Endothelial cell of umbilical vein (primary cell): ENCODE results near the gene SPACA1. TPM values are rescaled to one million over a fixed set of nuclear protein-coding genes. Genes with fewer than 3 reads are reported as not detected.

Experiments used
- BruUV-seq: library from RNA; stranded (reverse); fragments of 400-500 nt; replicated peaks from 2 replicates; lab custom pipeline; 2021; lab: Mats Ljungman, UMichigan
- CTCF ChIA-PET: fragments of 300-600, 350-600 bp; sonication (Branson Sonifier 250); formaldehyde crosslinking; loops from one replicate; lab custom pipeline; 2021; ENCODE audit warnings: antibody characterized with exemption, inconsistent platforms; lab: Charles Lee
- POLR2A ChIA-PET: fragments of 300-600, 350-600 bp; sonication (Branson Sonifier 250); formaldehyde crosslinking; loops from one replicate; lab custom pipeline; 2021; ENCODE audit warnings: antibody characterized with exemption, inconsistent platforms; lab: Charles Lee
- DNase-seq: peaks from one replicate; pipeline ENCODE4 v3.0.0-alpha.2; 2011; ENCODE audit warnings: low read depth, low spot score
- FAIRE-seq: peaks from 2 replicates; lab custom pipeline; 2011; peaks lifted over from hg19 to GRCh38; lab: Jason Lieb, UNC
- H2AFZ ChIP-seq: 2 replicates; pipeline ENCODE4 v1.6.0; 2012; ENCODE audit warnings: low read depth, low read length, control low read depth, inconsistent platforms
- H3K27ac ChIP-seq: 2 replicates; pipeline ENCODE4 v1.5.1; 2011; ENCODE audit warnings: low read depth, mild to moderate bottlenecking, control low read depth, low read length, moderate library complexity; ENCODE audit not compliant: insufficient read depth
- H3K27me3 ChIP-seq, 2 experiments: 2 replicates each; pipeline versions ENCODE4 v1.6.0 to v1.6.1; 2011; ENCODE audit warnings: low read length in 2 of 2, mixed read lengths in 1 of 2; ENCODE audit not compliant: control insufficient read depth in 2 of 2, insufficient read depth in 2 of 2
- H3K36me3 ChIP-seq, 2 experiments: 2 replicates in 1 of 2; 3 replicates in 1 of 2; pipeline ENCODE4 v1.5.1; 2011; ENCODE audit warnings: low read length in 2 of 2, mild to moderate bottlenecking in 1 of 2, moderate library complexity in 1 of 2; ENCODE audit not compliant: control insufficient read depth in 2 of 2, insufficient read depth in 2 of 2; ENCODE audit errors: extremely low read depth in 1 of 2
- H3K4me1 ChIP-seq: 3 replicates; pipeline ENCODE4 v1.5.1; 2011; ENCODE audit warnings: mild to moderate bottlenecking, low read length; ENCODE audit not compliant: control insufficient read depth, insufficient read depth; ENCODE audit errors: extremely low read depth
- H3K4me2 ChIP-seq: 2 replicates; pipeline ENCODE4 v1.6.1; 2011; ENCODE audit warnings: low read length, control low read depth, mixed read lengths; ENCODE audit not compliant: insufficient read depth
- H3K4me3 ChIP-seq, 3 experiments: fragments of 200-600 bp in 1 of 3; sonication (generic), shearing (Covaris generic) in 1 of 3; replicated peaks in 1 of 3; 2 replicates each; pipeline ENCODE4 v1.5.1; 2011 to 2016; ENCODE audit warnings: control low read depth in 3 of 3, low read length in 3 of 3, mild to moderate bottlenecking in 2 of 3, inconsistent platforms in 1 of 3, low read depth in 1 of 3, moderate library complexity in 1 of 3; ENCODE audit not compliant: insufficient read depth in 1 of 3
- H3K79me2 ChIP-seq: 2 replicates; pipeline ENCODE4 v1.6.0; 2012; ENCODE audit warnings: low read length, inconsistent platforms; ENCODE audit not compliant: control insufficient read depth, insufficient read depth
- H3K9ac ChIP-seq: replicated peaks from 2 replicates; pipeline ENCODE3; 2011; ENCODE audit warnings: low read length, control low read depth; ENCODE audit not compliant: insufficient read depth; ENCODE audit errors: extremely low read depth
- H3K9me1 ChIP-seq: replicated peaks from 3 replicates; pipeline ENCODE4 v1.6.0; 2011; ENCODE audit warnings: mild to moderate bottlenecking, low read length; ENCODE audit not compliant: control insufficient read depth, insufficient read depth; ENCODE audit errors: extremely low read depth
- H3K9me3 ChIP-seq: replicated peaks from 2 replicates; pipeline ENCODE4 v1.5.1; 2012; ENCODE audit warnings: low read length, inconsistent platforms; ENCODE audit not compliant: control insufficient read depth, insufficient read depth
- H4K20me1 ChIP-seq: replicated peaks from 2 replicates; pipeline ENCODE3; 2011; ENCODE audit warnings: mild to moderate bottlenecking, low read length; ENCODE audit not compliant: control insufficient read depth, insufficient read depth; ENCODE audit errors: extremely low read depth
- CTCF ChIP-seq, 2 donors: IDR thresholded peaks; 1 replicate in 1 of 2; 2 replicates in 1 of 2; pipeline ENCODE4 v1.5.1; 2011; ENCODE audit warnings: low read length in 2 of 2, mild to moderate bottlenecking in 2 of 2, moderate library complexity in 2 of 2, control low read depth in 1 of 2, inconsistent platforms in 1 of 2, low read depth in 1 of 2; ENCODE audit not compliant: insufficient read depth in 1 of 2; ENCODE audit errors: extremely low read depth in 1 of 2
- FOS ChIP-seq: IDR thresholded peaks from 2 replicates; pipeline ENCODE4 v1.6.1; 2011; ENCODE audit warnings: mild to moderate bottlenecking, low read length, moderate library complexity, borderline replicate concordance; ENCODE audit not compliant: insufficient read depth
- GATA2 ChIP-seq: IDR thresholded peaks from 2 replicates; pipeline ENCODE4 v1.7.0; 2011; ENCODE audit warnings: low read depth, mild to moderate bottlenecking, moderate library complexity, mixed read lengths, low read length; ENCODE audit not compliant: insufficient read length, insufficient read depth
- JUN ChIP-seq: IDR thresholded peaks from 2 replicates; pipeline ENCODE4 v1.6.1; 2011; ENCODE audit warnings: borderline replicate concordance, low read depth; ENCODE audit not compliant: insufficient read length, insufficient read depth
- MAX ChIP-seq: IDR thresholded peaks from 2 replicates; pipeline ENCODE4 v1.6.1; 2011; ENCODE audit not compliant: insufficient read depth, insufficient read length
- MYC ChIP-seq: IDR thresholded peaks from one replicate; pipeline ENCODE4 v1.6.1; 2011; ENCODE audit warnings: mild to moderate bottlenecking, low read depth, low read length
- POLR2AphosphoS5 ChIP-seq: IDR thresholded peaks from 2 replicates; pipeline ENCODE4 v1.6.1; 2012; ENCODE audit warnings: low read depth, mild to moderate bottlenecking, control low read depth, low read length, moderate library complexity; ENCODE audit not compliant: insufficient read depth
- dilution Hi-C: fragments of 300-500 bp; cut with MboI; formaldehyde crosslinking; loops from one replicate; pipeline ENCODE4 v1.15.0; 2019; ENCODE audit warnings: low sequenced_read_pairs; ENCODE audit not compliant: extremely low pct_ligation_motif_present
- intact Hi-C: fragments of 100-400 bp; cut with micrococcal nuclease; formaldehyde crosslinking; loops from one replicate; pipeline ENCODE4 v1.10.0; 2022
- polyA plus RNA-seq, 4 experiments: library from polyadenylated mRNA; depleted of rRNA in 3 of 4; stranded (reverse) in 3 of 4; unstranded in 1 of 4; fragments of >200 nt; gene quantifications; 2 replicates each; pipeline versions ENCODE4 v1.2.1 to v1.2.3, GENCODE V29; 2011 to 2012; ENCODE audit warnings: missing spikeins in 1 of 4
- total RNA-seq: library from RNA; stranded (reverse); gene quantifications from 2 replicates; pipeline ENCODE4 v1.2.3, GENCODE V29; 2021

Gene SPACA1
- total and polyA plus RNA-seq, 2 donors (not counting 3 experiments of a cell fraction or from before 2014, with no cell fraction given), result not detected

- intact Hi-C loops (no loop called here), dilution Hi-C loops (no loop called here)
- DNase-seq (no peak), FAIRE-seq (no peak)
- Histone ChIP-seq H3K36me3 (no peaks in the 10 kb centered on the region), H2AFZ (no peak overlapping the region), H3K27ac (no peak overlapping the region), H3K9ac (no peak overlapping the region), H3K9me1 (no peaks in the 10 kb centered on the region), H3K4me1 (no peaks in the 10 kb centered on the region), H3K4me2 (no peak overlapping the region), H3K9me3 (no peaks in the 10 kb centered on the region), H4K20me1 (no peaks in the 10 kb centered on the region), H3K27me3 (no peaks in the 10 kb centered on the region), H3K79me2 (no peaks in the 10 kb centered on the region), H3K4me3 (no peak overlapping the region)
- no peak for TF ChIP-seq FOS
- TF ChIP-seq POLR2AphosphoS5, result no peak
- TF ChIP-seq GATA2, result no peak
- no peak for TF ChIP-seq MAX
- no peak for TF ChIP-seq MYC
- TF ChIP-seq CTCF (IDR thresholded peaks at IDR 0.05; ENCODE audit: extremely low read depth in 1 of 2, insufficient read depth in 1 of 2, low read depth in 1 of 2, low read length in 2 of 2), result no peak
- no peak for TF ChIP-seq JUN
- POLR2A ChIA-PET, result no interaction called here
- no TSS peak for BruUV-seq
- CTCF ChIA-PET, result no interaction called here
These were observed 68.6 kb downstream of the SPACA1 start for GRCh38 chr6:88116276-88116675.

Other genes starting within 250 kb of the SPACA1 start
- not detected in 2 replicates for gene CNR1, start 118.5 kb downstream of the SPACA1 start, total RNA-seq
- 0.06 TPM in 1 of 2 replicates, not detected in the other for gene CNR1, start 118.5 kb downstream of the SPACA1 start, polyA plus RNA-seq